DOHH2 (cell line): ENCODE data around the gene COLEC11.

ENCODE experiments used
- EZH2phosphoT487 ChIP-seq: fragments of 200-600 bp; sonication (generic); IDR thresholded peaks from 2 replicates; pipeline ENCODE4 v1.6.1; 2017; ENCODE audit warnings: borderline replicate concordance, mild to moderate bottlenecking, antibody characterized with exemption, low read length, moderate library complexity, mixed read lengths
- TF ChIP-seq, protein P1 (sequence below): fragments of 200-600 bp; sonication (generic); IDR thresholded peaks from one replicate; pipeline ENCODE4 v1.5.1; 2014; ENCODE audit warnings: antibody characterized with exemption, mild to moderate bottlenecking, low read depth, low read length; ENCODE audit not compliant: poor library complexity, severe bottlenecking

DNA sequence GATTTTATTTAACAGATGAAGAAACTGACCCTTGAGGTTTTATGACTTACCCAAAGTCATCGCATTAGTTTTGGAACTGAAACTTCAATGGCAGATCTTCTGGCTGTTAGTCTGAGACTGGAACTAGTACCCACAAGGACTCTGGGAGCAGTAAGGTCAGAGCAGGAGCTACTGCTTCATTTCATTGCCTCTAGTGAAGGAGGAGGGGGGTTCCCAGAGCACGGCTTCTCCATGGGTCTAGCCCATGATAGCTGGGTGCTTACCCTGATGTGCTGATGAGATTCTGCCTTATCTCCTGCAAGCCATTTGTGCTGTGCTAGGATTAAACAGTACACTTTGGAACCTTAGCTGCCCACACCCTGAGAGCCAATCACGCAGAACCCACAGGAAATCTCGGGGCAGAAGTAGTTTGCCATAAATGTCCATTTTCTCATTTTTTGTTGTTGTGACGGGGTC, 31.4 kb upstream of the COLEC11 start:
- TF ChIP-seq, protein P1, sequence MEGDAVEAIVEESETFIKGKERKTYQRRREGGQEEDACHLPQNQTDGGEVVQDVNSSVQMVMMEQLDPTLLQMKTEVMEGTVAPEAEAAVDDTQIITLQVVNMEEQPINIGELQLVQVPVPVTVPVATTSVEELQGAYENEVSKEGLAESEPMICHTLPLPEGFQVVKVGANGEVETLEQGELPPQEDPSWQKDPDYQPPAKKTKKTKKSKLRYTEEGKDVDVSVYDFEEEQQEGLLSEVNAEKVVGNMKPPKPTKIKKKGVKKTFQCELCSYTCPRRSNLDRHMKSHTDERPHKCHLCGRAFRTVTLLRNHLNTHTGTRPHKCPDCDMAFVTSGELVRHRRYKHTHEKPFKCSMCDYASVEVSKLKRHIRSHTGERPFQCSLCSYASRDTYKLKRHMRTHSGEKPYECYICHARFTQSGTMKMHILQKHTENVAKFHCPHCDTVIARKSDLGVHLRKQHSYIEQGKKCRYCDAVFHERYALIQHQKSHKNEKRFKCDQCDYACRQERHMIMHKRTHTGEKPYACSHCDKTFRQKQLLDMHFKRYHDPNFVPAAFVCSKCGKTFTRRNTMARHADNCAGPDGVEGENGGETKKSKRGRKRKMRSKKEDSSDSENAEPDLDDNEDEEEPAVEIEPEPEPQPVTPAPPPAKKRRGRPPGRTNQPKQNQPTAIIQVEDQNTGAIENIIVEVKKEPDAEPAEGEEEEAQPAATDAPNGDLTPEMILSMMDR: no peak
- no peak for TF ChIP-seq EZH2phosphoT487
